Measurements from ENCODE around the gene CASP10. TPM values are rescaled to one million over a fixed set of nuclear protein-coding genes. Genes with fewer than 3 reads are reported as not detected.

The CASP10 gene
- total RNA-seq, 1 donor from 2014 or later: 3.6 TPM

DNA sequence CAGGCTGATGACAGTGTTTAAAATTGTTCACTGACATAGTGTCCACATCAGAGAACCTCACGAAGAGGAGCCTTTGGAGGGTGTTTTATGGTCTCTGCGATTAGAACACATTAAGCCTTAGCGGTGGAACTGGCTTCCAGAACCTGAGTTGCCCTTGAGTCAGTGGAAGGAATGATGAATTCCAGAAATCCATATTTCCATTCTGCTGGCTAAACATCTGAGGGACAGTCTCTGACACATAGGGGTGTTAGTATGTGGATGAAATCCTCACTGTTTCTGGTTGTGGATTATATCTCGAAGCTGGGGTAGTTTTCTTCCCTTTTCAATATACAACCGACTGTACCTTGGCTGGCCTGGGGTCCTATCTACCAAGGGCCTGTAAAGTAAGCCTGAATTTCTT lies 4.0 kb downstream of the CASP10 start:
- Mint-ChIP-seq H3K4me1 (ENCODE audit: unreplicated experiment) (peaks cover 16% of the 10 kb centered on the region), H3K27me3 (no peaks in the 10 kb centered on the region), H3K27ac (peak overlapping the region; percentile 77), H3K9me3 (peaks cover 9% of the 10 kb centered on the region), H3K36me3 (no peaks in the 10 kb centered on the region), H3K4me3 (no peak overlapping the region)
- TF ChIP-seq, protein P1, sequence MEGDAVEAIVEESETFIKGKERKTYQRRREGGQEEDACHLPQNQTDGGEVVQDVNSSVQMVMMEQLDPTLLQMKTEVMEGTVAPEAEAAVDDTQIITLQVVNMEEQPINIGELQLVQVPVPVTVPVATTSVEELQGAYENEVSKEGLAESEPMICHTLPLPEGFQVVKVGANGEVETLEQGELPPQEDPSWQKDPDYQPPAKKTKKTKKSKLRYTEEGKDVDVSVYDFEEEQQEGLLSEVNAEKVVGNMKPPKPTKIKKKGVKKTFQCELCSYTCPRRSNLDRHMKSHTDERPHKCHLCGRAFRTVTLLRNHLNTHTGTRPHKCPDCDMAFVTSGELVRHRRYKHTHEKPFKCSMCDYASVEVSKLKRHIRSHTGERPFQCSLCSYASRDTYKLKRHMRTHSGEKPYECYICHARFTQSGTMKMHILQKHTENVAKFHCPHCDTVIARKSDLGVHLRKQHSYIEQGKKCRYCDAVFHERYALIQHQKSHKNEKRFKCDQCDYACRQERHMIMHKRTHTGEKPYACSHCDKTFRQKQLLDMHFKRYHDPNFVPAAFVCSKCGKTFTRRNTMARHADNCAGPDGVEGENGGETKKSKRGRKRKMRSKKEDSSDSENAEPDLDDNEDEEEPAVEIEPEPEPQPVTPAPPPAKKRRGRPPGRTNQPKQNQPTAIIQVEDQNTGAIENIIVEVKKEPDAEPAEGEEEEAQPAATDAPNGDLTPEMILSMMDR (conservative IDR thresholded peaks at IDR 0.05): no peak
- no peak for DNase-seq (ENCODE audit: extremely low spot score, unreplicated experiment)

DNA sequence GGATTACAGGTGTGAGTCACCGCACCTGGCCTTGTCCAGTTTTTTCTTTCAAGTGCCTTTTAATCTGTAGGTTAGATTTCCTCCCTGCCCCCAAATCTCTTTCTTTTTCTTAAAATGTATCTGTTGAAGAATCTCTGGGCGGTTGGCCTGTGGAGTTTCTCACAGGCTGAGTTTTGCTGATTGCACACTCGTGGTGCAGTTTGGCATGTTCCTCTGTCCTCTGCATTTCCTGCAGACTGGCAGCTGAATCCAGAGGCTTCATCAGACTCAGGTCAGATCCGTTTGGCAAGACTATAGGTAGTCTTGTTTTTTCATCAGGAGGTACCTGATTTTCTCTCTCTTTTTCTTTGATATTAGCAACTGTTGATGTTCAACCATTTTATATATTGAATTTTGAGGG lies 5.5 kb downstream of the CASP10 start:
- Mint-ChIP-seq H3K4me3 (no peak overlapping the region), H3K27me3 (no peaks in the 10 kb centered on the region), H3K36me3 (no peaks in the 10 kb centered on the region), H3K4me1 (ENCODE audit: unreplicated experiment) (peaks cover 16% of the 10 kb centered on the region), H3K27ac (no peak overlapping the region), H3K9me3 (peaks cover 9% of the 10 kb centered on the region)
- TF ChIP-seq, protein P1 (conservative IDR thresholded peaks at IDR 0.05): no peak
- DNase-seq (ENCODE audit: extremely low spot score, unreplicated experiment): no peak

DNA sequence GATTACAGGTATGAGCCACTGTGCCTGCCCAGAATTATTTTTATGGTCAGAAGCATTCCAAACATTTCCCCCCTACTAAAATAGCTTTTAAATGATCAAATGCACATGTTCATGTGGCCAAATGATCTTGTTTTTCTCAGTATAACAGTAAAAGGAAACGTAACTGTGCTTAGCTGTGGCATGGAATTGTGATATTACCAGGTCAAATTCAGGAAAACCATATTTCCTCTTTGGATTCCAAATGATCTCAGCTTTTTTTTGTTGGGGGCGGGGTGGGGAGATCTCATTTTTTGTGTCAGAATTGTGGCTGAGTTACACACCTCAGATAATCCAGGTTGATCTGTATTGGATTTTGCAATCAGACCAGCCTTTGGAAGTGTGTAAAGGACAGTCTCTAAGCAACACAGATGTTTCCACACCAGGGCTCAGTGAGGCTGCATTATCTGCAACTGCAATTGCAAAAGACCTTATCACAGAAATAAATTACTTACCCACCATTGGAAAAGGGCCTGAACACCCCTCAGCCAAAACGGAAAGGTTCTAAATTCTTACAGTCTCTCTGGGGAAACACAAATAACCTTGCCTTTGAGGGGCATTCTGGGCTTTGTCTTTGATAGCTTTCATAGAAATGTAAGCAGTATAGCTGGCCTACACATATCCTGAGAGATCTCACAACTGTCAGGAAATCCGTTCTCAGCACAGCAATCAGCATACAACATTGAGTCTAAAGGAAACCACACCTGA lies 8.4 kb downstream of the CASP10 start:
- Mint-ChIP-seq H3K36me3 (no peaks in the 10 kb centered on the region), H3K9me3 (peaks cover 9% of the 10 kb centered on the region)
- no peak for DNase-seq (ENCODE audit: extremely low spot score, unreplicated experiment)

DNA sequence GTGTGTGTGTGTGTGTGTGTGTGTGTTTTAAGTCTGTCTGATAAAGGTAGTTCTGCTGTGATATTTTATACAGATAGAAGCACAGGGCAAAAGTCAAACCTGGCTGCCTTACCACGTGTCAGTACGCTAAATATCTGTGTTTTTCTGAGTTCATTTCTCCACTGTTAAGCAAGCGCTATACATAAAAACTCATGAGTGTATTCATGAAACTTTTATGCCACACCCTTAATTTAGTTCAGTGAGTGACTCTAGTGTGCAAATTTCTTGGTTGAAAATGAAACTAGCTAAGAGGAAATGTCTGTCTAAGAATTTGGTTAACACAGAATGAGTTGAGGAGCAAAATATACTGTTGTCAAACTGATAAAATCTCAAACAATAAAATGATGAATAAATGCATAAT lies 11.2 kb downstream of the CASP10 start:
- peaks cover 15% of the 10 kb centered on the region for H3K4me1 Mint-ChIP-seq (ENCODE audit: unreplicated experiment)
- H3K9me3 Mint-ChIP-seq: no peaks in the 10 kb centered on the region
- H3K4me3 Mint-ChIP-seq: no peak overlapping the region

More for the DNA sequence above, 8.4 kb downstream of the CASP10 start:
- H3K4me3 Mint-ChIP-seq: no peak overlapping the region
- no peaks in the 10 kb centered on the region for H3K27me3 Mint-ChIP-seq
- H3K4me1 Mint-ChIP-seq (ENCODE audit: unreplicated experiment): peaks cover 21% of the 10 kb centered on the region
- TF ChIP-seq, protein P1 (conservative IDR thresholded peaks at IDR 0.05): no peak
- H3K27ac Mint-ChIP-seq: no peak overlapping the region

DNA sequence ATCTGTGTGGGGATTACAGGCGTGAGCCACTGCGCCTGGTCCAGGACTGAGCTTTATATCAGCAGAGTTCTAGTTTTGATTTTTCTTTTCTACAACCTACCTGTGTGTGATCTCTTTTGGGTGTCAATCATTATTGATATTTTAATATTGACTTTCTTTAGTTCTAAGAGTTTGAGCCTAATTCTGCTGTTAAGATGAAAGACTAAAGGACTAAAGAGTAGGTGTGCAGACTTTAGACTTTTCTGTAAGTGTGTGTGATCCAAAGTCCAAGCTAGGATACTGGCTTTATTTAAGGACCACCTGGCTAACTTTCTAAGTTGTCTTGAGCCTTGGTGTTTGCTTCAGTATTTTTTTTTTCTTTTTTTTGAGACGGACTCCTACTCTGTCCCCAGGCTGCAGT lies 12.4 kb downstream of the CASP10 start:
- Mint-ChIP-seq H3K36me3 (no peaks in the 10 kb centered on the region), H3K9me3 (no peaks in the 10 kb centered on the region), H3K4me3 (no peak overlapping the region), H3K4me1 (ENCODE audit: unreplicated experiment) (peaks cover 15% of the 10 kb centered on the region), H3K27me3 (no peaks in the 10 kb centered on the region), H3K27ac (no peak overlapping the region)
- TF ChIP-seq, protein P1 (conservative IDR thresholded peaks at IDR 0.05): no peak
- DNase-seq (ENCODE audit: extremely low spot score, unreplicated experiment): no peak

More for the DNA sequence above, 11.2 kb downstream of the CASP10 start:
- no peaks in the 10 kb centered on the region for H3K36me3 Mint-ChIP-seq
- no peak for DNase-seq (ENCODE audit: extremely low spot score, unreplicated experiment)
- no peaks in the 10 kb centered on the region for H3K27me3 Mint-ChIP-seq
- TF ChIP-seq, protein P1 (conservative IDR thresholded peaks at IDR 0.05): no peak
- no peak overlapping the region for H3K27ac Mint-ChIP-seq
